ENCODE measurements around the gene ASAP3. TPM values are rescaled to one million over a fixed set of nuclear protein-coding genes. Genes with fewer than 3 reads are reported as not detected.

The ASAP3 gene
- total and polyA plus RNA-seq, 9 of the 15 experiments (the other 6 are each of a cell fraction or from before 2014, with no cell fraction given), result 1.7 to 31.2 (median 17.4) TPM

- H2AFZ ChIP-seq (ENCODE audit: low read depth, low read length), result 0 out of 2 replicates have a peak overlapping the region, but pooled peaks have one; percentile 99
- H3K9me3 ChIP-seq (replicated peaks; ENCODE audit: control insufficient read depth, insufficient read depth, low read depth, low read length), result no peaks in the 10 kb centered on the region
- intact Hi-C loops (cut with micrococcal nuclease), result loop anchor here (10.0 kb wide), 1 partner anchor 114 kb away; the partner anchor contains the start of gene E2F2
- 0 out of 4 replicates have a peak overlapping the region, but pooled peaks of 1 of the 2 experiments have one; percentile 24 for H3K9ac ChIP-seq (ENCODE audit: insufficient read depth in 1 of 2, low read depth in 2 of 2, low read length in 2 of 2)
- H3K9me1 ChIP-seq (ENCODE audit: control insufficient read depth, insufficient read depth, low read length), result peaks cover 3% of the 10 kb centered on the region
- ChIA-PET CTCF (ENCODE audit: low intra/inter-chr PET ratio) (no interaction called here), POLR2A (interaction anchor here (0.7 kb wide), 1 partner anchor 10 kb away, joined by 3 read pairs; no protein-coding TSS in a partner anchor)
- H4K20me1 ChIP-seq (replicated peaks; ENCODE audit: control insufficient read depth, insufficient read depth, low read length), result no peaks in the 10 kb centered on the region
- no peaks in the 10 kb centered on the region for H3K36me3 ChIP-seq (ENCODE audit: control insufficient read depth, insufficient read depth, low read length)
- no peaks in the 10 kb centered on the region for H3K27me3 ChIP-seq (ENCODE audit: control insufficient read depth in 2 of 2, insufficient read depth in 2 of 2, low read length in 2 of 2)
- FAIRE-seq (no peak), DNase-seq (ENCODE audit: extremely low read depth in 1 of 4, low spot score in 3 of 4) (no peak), ATAC-seq (no peak)
- no peaks in the 10 kb centered on the region for H3K79me2 ChIP-seq (ENCODE audit: control insufficient read depth, insufficient read depth, low read length)
- H3K27ac ChIP-seq (ENCODE audit: extremely low read depth, low read depth, low read length), result no peak overlapping the region
- in situ Hi-C loops (cut with MboI), result no loop called here
- H3K4me3 ChIP-seq, result no peak overlapping the region
- WGBS (ENCODE audit: insufficient coverage, low coverage, missing lambda C conversion rate), result 87% methylated on average over 3 of the region's 3 CpGs
- H3K4me1 ChIP-seq (replicated peaks in 1 of 2; ENCODE audit: control insufficient read depth in 2 of 2, insufficient read depth in 2 of 2, low read length in 2 of 2), result peaks cover 28 to 32% of the 10 kb centered on the region in 2 experiments
- H3K4me2 ChIP-seq (ENCODE audit: insufficient read depth, low read length), result no peak overlapping the region
- 0 out of 2 replicates have a peak, but pooled peaks have one; percentile 33 for TF ChIP-seq ZNF263 (CRISPR knock-in tag; IDR thresholded peaks at IDR 0.05; ENCODE audit: borderline replicate concordance)
- no peak for TF ChIP-seq NELFE (IDR thresholded peaks at IDR 0.05; ENCODE audit: insufficient read depth, insufficient read length)
- BruUV-seq (replicated peaks), result no TSS peak
Observed at GRCh38 chr1:23420778-23421177, 63.2 kb downstream of the ASAP3 start.

GRCh38 chr1:23419180-23419579 lies 64.8 kb downstream of the ASAP3 start:
- intact Hi-C loops (cut with micrococcal nuclease), result no loop called here
- ATAC-seq (no peak), DNase-seq (ENCODE audit: extremely low read depth in 1 of 4, low spot score in 3 of 4) (no peak), FAIRE-seq (no peak)
- Histone ChIP-seq H4K20me1 (replicated peaks; ENCODE audit: control insufficient read depth, insufficient read depth, low read length) (no peaks in the 10 kb centered on the region), H3K27ac (ENCODE audit: extremely low read depth, low read depth, low read length) (no peak overlapping the region), H3K9ac (ENCODE audit: insufficient read depth in 1 of 2, low read depth in 2 of 2, low read length in 2 of 2) (peak overlapping the region in 1 of 2 experiments; percentile 19; a peak in 1 of 4 replicates), H3K4me2 (ENCODE audit: insufficient read depth, low read length) (no peak overlapping the region), H3K9me3 (replicated peaks; ENCODE audit: control insufficient read depth, insufficient read depth, low read depth, low read length) (no peaks in the 10 kb centered on the region), H3K27me3 (ENCODE audit: control insufficient read depth in 2 of 2, insufficient read depth in 2 of 2, low read length in 2 of 2) (no peaks in the 10 kb centered on the region), H3K36me3 (ENCODE audit: control insufficient read depth, insufficient read depth, low read length) (no peaks in the 10 kb centered on the region), H3K9me1 (ENCODE audit: control insufficient read depth, insufficient read depth, low read length) (peaks cover 3% of the 10 kb centered on the region), H2AFZ (ENCODE audit: low read depth, low read length) (no peak overlapping the region), H3K79me2 (ENCODE audit: control insufficient read depth, insufficient read depth, low read length) (no peaks in the 10 kb centered on the region), H3K4me1 (replicated peaks in 1 of 2; ENCODE audit: control insufficient read depth in 2 of 2, insufficient read depth in 2 of 2, low read length in 2 of 2) (peaks cover 25 to 28% of the 10 kb centered on the region in 2 experiments), H3K4me3 (no peak overlapping the region)
- POLR2A ChIA-PET, result interaction anchor here (1.3 kb wide), 1 partner anchor 10 kb away, joined by 5 read pairs; no protein-coding TSS in a partner anchor
- in situ Hi-C loops (cut with MboI), result no loop called here
- BruUV-seq (replicated peaks), result no TSS peak
- CTCF ChIA-PET (ENCODE audit: low intra/inter-chr PET ratio), result no interaction called here
- WGBS (ENCODE audit: insufficient coverage, low coverage, missing lambda C conversion rate), result 49% methylated on average over 6 of the region's 6 CpGs
- TF ChIP-seq, protein P1, sequence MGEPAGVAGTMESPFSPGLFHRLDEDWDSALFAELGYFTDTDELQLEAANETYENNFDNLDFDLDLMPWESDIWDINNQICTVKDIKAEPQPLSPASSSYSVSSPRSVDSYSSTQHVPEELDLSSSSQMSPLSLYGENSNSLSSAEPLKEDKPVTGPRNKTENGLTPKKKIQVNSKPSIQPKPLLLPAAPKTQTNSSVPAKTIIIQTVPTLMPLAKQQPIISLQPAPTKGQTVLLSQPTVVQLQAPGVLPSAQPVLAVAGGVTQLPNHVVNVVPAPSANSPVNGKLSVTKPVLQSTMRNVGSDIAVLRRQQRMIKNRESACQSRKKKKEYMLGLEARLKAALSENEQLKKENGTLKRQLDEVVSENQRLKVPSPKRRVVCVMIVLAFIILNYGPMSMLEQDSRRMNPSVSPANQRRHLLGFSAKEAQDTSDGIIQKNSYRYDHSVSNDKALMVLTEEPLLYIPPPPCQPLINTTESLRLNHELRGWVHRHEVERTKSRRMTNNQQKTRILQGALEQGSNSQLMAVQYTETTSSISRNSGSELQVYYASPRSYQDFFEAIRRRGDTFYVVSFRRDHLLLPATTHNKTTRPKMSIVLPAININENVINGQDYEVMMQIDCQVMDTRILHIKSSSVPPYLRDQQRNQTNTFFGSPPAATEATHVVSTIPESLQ (CRISPR knock-in tag; IDR thresholded peaks at IDR 0.05), result no peak
- no peak for TF ChIP-seq MCM2 (IDR thresholded peaks at IDR 0.05; ENCODE audit: low read depth)
- TF ChIP-seq ZSCAN32 (CRISPR knock-in tag; IDR thresholded peaks at IDR 0.05), result no peak
